Measurements from ENCODE around the gene SIK3.

Gene SIK3

DNA sequence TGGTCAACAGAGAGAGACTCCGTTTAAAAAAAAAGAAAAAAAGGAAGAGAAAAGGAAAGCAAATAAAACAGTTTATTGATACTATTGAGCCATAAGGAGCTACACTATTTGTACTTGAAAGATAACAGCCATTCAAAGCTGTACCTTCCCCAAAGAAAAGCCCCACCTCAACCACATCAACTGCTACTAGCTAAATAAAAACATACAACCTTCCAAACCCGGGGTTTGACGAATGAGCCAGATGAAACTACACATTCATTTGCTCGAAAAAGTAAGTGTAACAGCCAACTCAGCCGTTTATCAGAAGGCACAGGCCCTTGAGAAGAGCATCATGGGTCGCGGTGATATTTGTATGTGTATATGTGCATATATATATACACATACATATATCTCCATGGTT is 78.4 kb downstream of the SIK3 start:
- TF ChIP-seq, protein P1, sequence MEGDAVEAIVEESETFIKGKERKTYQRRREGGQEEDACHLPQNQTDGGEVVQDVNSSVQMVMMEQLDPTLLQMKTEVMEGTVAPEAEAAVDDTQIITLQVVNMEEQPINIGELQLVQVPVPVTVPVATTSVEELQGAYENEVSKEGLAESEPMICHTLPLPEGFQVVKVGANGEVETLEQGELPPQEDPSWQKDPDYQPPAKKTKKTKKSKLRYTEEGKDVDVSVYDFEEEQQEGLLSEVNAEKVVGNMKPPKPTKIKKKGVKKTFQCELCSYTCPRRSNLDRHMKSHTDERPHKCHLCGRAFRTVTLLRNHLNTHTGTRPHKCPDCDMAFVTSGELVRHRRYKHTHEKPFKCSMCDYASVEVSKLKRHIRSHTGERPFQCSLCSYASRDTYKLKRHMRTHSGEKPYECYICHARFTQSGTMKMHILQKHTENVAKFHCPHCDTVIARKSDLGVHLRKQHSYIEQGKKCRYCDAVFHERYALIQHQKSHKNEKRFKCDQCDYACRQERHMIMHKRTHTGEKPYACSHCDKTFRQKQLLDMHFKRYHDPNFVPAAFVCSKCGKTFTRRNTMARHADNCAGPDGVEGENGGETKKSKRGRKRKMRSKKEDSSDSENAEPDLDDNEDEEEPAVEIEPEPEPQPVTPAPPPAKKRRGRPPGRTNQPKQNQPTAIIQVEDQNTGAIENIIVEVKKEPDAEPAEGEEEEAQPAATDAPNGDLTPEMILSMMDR (IDR thresholded peaks at IDR 0.05; ENCODE audit: insufficient read depth, low read length, poor library complexity, severe bottlenecking) = no peak
- no peaks in the 10 kb centered on the region for H3K36me3 ChIP-seq (ENCODE audit: control insufficient read depth, insufficient read depth, low read length)
- no peak for DNase-seq (ENCODE audit: extremely low read depth, insufficient read length)
- H3K27me3 ChIP-seq (replicated peaks; ENCODE audit: control insufficient read depth, insufficient read depth, low read length) = no peaks in the 10 kb centered on the region
- no peak overlapping the region for H3K4me3 ChIP-seq (replicated peaks; ENCODE audit: low read depth, low read length)

DNA sequence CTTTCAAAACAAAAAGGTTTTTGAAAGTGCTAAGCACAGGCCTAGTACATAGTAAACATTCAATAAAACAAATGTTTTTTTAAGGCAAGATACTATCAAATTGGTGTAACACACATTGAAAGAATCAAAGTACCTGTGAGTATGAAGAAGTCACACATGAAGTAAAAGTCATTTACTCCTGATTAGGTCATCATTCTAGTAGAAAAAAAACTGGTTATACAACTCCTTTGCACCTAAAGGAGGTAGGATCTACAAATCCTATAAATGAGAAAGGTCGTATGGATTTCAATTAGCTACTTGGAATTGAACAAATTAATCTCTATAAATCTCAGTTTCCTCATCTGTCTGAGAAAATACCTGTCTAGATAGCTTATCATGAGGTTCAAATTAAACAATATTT is 80.8 kb downstream of the SIK3 start:
- Histone ChIP-seq H3K4me3 (replicated peaks; ENCODE audit: low read depth, low read length) (no peak overlapping the region), H3K36me3 (ENCODE audit: control insufficient read depth, insufficient read depth, low read length) (no peaks in the 10 kb centered on the region), H3K27me3 (replicated peaks; ENCODE audit: control insufficient read depth, insufficient read depth, low read length) (no peaks in the 10 kb centered on the region)
- no peak for DNase-seq (ENCODE audit: extremely low read depth, insufficient read length)
- TF ChIP-seq, protein P1 (IDR thresholded peaks at IDR 0.05; ENCODE audit: insufficient read depth, low read length, poor library complexity, severe bottlenecking) = no peak

DNA sequence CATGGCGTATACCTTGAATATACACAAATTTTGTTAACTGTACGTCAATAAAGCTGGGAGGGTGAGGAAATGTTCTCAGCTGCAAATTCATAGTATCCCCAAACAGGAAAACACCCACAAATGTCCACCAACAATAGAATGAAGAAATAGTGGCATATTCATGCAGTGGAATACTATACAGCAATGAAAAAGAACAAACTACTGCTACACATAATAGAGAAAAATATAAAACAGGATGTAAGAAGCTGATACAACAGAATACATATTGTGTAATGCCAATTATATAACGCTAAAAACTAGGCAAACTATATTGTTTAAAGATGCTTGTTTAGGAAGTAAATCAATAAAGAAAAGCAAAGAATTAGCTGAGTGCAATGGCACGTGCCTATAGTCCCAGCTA is 81.5 kb downstream of the SIK3 start:
- no peaks in the 10 kb centered on the region for H3K36me3 ChIP-seq (ENCODE audit: control insufficient read depth, insufficient read depth, low read length)
- H3K4me3 ChIP-seq (replicated peaks; ENCODE audit: low read depth, low read length) = no peak overlapping the region
- TF ChIP-seq, protein P1 (IDR thresholded peaks at IDR 0.05; ENCODE audit: insufficient read depth, low read length, poor library complexity, severe bottlenecking) = no peak
- H3K27me3 ChIP-seq (replicated peaks; ENCODE audit: control insufficient read depth, insufficient read depth, low read length) = no peaks in the 10 kb centered on the region
- no peak for DNase-seq (ENCODE audit: extremely low read depth, insufficient read length)

DNA sequence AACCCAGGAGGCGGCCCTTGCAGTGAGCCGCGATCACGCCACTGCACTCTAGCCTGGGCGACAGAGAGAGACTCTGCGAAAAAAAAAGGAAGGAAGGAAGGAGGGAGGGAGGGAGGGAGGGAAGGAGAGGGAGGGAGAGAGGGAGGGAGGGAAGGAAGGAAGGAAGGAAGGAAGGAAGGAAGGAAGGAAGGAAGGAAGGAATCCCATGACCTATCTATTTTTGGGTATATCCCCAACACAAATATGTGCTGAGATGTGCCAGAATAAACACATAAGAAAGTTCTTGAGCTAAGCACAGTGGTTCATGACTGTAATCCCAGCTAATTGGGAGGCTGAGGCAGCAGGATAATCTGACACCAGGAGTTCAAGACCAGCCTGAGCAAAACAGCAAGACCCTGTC is 82.0 kb downstream of the SIK3 start:
- H3K36me3 ChIP-seq (ENCODE audit: control insufficient read depth, insufficient read depth, low read length) = no peaks in the 10 kb centered on the region
- no peaks in the 10 kb centered on the region for H3K27me3 ChIP-seq (replicated peaks; ENCODE audit: control insufficient read depth, insufficient read depth, low read length)
- DNase-seq (ENCODE audit: extremely low read depth, insufficient read length) = no peak
- H3K4me3 ChIP-seq (replicated peaks; ENCODE audit: low read depth, low read length) = no peak overlapping the region
- TF ChIP-seq, protein P1 (IDR thresholded peaks at IDR 0.05; ENCODE audit: insufficient read depth, low read length, poor library complexity, severe bottlenecking) = no peak

DNA sequence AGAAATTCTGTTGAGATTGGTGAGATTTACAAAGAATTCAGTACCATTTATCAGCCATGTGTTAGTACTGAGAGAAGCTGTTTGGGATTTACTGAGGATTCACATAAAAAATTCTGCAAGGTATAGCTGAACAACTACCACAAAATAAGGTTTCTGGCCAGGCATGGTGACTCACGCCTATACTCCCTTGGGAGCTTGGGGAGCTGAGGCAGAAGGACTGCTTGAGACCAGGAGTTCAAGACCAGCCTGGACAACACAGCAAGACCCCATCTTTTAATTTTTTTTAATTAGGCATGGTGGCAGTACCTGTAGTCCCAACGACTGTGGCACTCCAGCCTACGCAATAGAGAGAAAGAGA is 86.7 kb downstream of the SIK3 start:
- DNase-seq (ENCODE audit: extremely low read depth, insufficient read length) = no peak
- Histone ChIP-seq H3K36me3 (ENCODE audit: control insufficient read depth, insufficient read depth, low read length) (no peaks in the 10 kb centered on the region), H3K27me3 (replicated peaks; ENCODE audit: control insufficient read depth, insufficient read depth, low read length) (no peaks in the 10 kb centered on the region), H3K4me3 (replicated peaks; ENCODE audit: low read depth, low read length) (no peak overlapping the region)
- TF ChIP-seq, protein P1 (IDR thresholded peaks at IDR 0.05; ENCODE audit: insufficient read depth, low read length, poor library complexity, severe bottlenecking) = no peak

DNA sequence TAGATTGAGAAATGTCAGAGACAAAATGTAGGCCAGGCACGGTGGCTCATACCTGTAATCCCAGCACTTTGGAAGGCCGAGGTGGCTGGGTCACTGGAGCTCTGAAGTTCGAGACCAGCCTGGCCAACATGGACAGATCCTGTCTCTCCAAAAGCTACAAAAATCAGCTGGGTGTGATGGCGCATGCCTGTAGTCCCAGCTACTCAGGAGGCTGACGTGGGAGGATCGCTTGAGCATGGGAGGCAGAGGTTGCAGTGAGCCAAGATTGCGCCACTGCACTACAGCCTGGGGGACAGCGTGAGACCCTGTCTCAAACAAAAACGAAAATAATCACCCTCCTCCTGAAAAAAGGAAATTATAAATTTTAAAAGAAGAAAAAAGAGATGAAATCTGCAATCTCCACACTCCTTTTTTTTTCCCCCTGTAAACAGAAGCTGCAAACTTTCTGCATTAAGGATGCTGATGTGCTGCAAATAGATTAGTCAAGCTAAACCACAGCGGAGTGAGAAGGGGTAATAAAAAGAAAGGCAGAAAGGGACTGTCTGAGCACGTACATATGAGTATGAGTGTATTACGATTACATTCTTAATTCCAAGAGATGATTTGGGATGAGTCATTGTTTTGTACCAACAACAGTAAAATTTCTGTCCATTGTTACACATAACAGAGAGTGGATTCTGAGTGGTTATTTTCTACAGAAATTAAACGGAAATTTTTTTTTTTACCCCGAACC is 87.3 kb downstream of the SIK3 start:
- Histone ChIP-seq H3K4me3 (replicated peaks; ENCODE audit: low read depth, low read length) (no peak overlapping the region), H3K36me3 (ENCODE audit: control insufficient read depth, insufficient read depth, low read length) (no peaks in the 10 kb centered on the region), H3K27me3 (replicated peaks; ENCODE audit: control insufficient read depth, insufficient read depth, low read length) (no peaks in the 10 kb centered on the region)
- no peak for DNase-seq (ENCODE audit: extremely low read depth, insufficient read length)
- TF ChIP-seq, protein P1 (IDR thresholded peaks at IDR 0.05; ENCODE audit: insufficient read depth, low read length, poor library complexity, severe bottlenecking) = no peak
